HG02884 (cell line): ENCODE measurements around the gene TMEM178B.

Source experiments
- ATAC-seq: cut with Tn5 transposase; IDR thresholded peaks from one replicate; pipeline ENCODE4 v1.9.1; 2021; ENCODE audit warnings: mild to moderate bottlenecking, moderate library complexity; ENCODE audit not compliant: unreplicated experiment

The TMEM178B gene

GRCh38 chr7:141460781-141461715 is 387.2 kb downstream of the TMEM178B start:
- ATAC-seq = no peak

GRCh38 chr7:141461924-141462323 is 388.1 kb downstream of the TMEM178B start:
- no peak for ATAC-seq

- ATAC-seq = no peak
Measured at GRCh38 chr7:141462958-141463357, 389.1 kb downstream of the TMEM178B start.

GRCh38 chr7:141463986-141464385 is 390.1 kb downstream of the TMEM178B start:
- ATAC-seq = no peak

GRCh38 chr7:141464551-141464950 is 390.7 kb downstream of the TMEM178B start:
- no peak for ATAC-seq

GRCh38 chr7:141466151-141466904 is 392.5 kb downstream of the TMEM178B start:
- ATAC-seq = no peak

GRCh38 chr7:141468341-141468740 is 394.5 kb downstream of the TMEM178B start:
- no peak for ATAC-seq

GRCh38 chr7:141475679-141476078 is 401.8 kb downstream of the TMEM178B start:
- ATAC-seq = no peak

- no peak for ATAC-seq
Measured at GRCh38 chr7:141477865-141478264, 404.0 kb downstream of the TMEM178B start.

- no peak for ATAC-seq
Measured at GRCh38 chr7:141478845-141479244, 405.0 kb downstream of the TMEM178B start.

- no peak for ATAC-seq
Measured at GRCh38 chr7:141480953-141481352, 407.1 kb downstream of the TMEM178B start.

- ATAC-seq = no peak
Measured at GRCh38 chr7:141481971-141482370, 408.1 kb downstream of the TMEM178B start.

GRCh38 chr7:141483044-141483443 is 409.2 kb downstream of the TMEM178B start:
- ATAC-seq = no peak

- ATAC-seq = no peak
Measured at GRCh38 chr7:141484907-141485306, 411.0 kb downstream of the TMEM178B start.

- no peak for ATAC-seq
Measured at GRCh38 chr7:141486959-141487358, 413.1 kb downstream of the TMEM178B start.

- no peak for ATAC-seq
Measured at GRCh38 chr7:141490474-141490873, 416.6 kb downstream of the TMEM178B start.

GRCh38 chr7:141495057-141495456 is 421.2 kb downstream of the TMEM178B start:
- no peak for ATAC-seq

GRCh38 chr7:141497391-141497790 is 423.5 kb downstream of the TMEM178B start:
- no peak for ATAC-seq

- ATAC-seq = no peak
Measured at GRCh38 chr7:141500608-141501007, 426.7 kb downstream of the TMEM178B start.

GRCh38 chr7:141501451-141501850 is 427.6 kb downstream of the TMEM178B start:
- no peak for ATAC-seq

- no peak for ATAC-seq
Measured at GRCh38 chr7:141511316-141511675, 437.4 kb downstream of the TMEM178B start.
